Mesenchymal stem cell (in vitro differentiated cells and primary cell): ENCODE data around the gene ZNF385C.

Experiments
- DNase-seq: peaks from one replicate; pipeline ENCODE4 v3.0.0-alpha.2; 2013
- H2AFZ ChIP-seq: one replicate; pipeline ENCODE4 v1.6.1; 2013; ENCODE audit warnings: low read depth, mild to moderate bottlenecking, control low read depth, inconsistent platforms, low read length, moderate library complexity
- H2AK5ac ChIP-seq: 2 replicates; pipeline ENCODE4 v1.6.1; 2013; ENCODE audit warnings: low read length, moderate library complexity, mild to moderate bottlenecking, inconsistent platforms; ENCODE audit not compliant: severe bottlenecking
- H2BK120ac ChIP-seq: one replicate; pipeline ENCODE4 v1.6.1; 2013; ENCODE audit warnings: low read depth, mild to moderate bottlenecking, inconsistent platforms, low read length, moderate library complexity
- H2BK12ac ChIP-seq, 2 experiments: one replicate each; pipeline ENCODE4 v1.6.1; 2013; ENCODE audit warnings: inconsistent platforms in 2 of 2, low read length in 2 of 2, mild to moderate bottlenecking in 2 of 2, moderate library complexity in 2 of 2, control low read depth in 1 of 2
- H2BK15ac ChIP-seq: one replicate; pipeline ENCODE4 v1.6.1; 2013; ENCODE audit warnings: mild to moderate bottlenecking, low read depth, inconsistent platforms; ENCODE audit not compliant: poor library complexity, severe bottlenecking
- H2BK5ac ChIP-seq: 2 replicates; pipeline ENCODE4 v1.6.1; 2013; ENCODE audit warnings: low read depth, mild to moderate bottlenecking, low read length, control low read depth, inconsistent platforms; ENCODE audit not compliant: poor library complexity, severe bottlenecking
- H3K14ac ChIP-seq, 2 experiments: one replicate each; pipeline ENCODE4 v1.6.1; 2013; ENCODE audit warnings: inconsistent platforms in 2 of 2, low read length in 2 of 2, control low read depth in 1 of 2, mild to moderate bottlenecking in 1 of 2, moderate library complexity in 1 of 2
- H3K18ac ChIP-seq, 2 experiments: one replicate each; pipeline ENCODE4 v1.6.1; 2013; ENCODE audit warnings: inconsistent platforms in 2 of 2, low read length in 2 of 2, control low read depth in 1 of 2, low read depth in 1 of 2, mild to moderate bottlenecking in 1 of 2
- H3K23ac ChIP-seq, 2 experiments: one replicate each; pipeline ENCODE4 v1.6.1; 2013; ENCODE audit warnings: inconsistent platforms in 2 of 2, low read length in 2 of 2, mild to moderate bottlenecking in 2 of 2, moderate library complexity in 2 of 2, control low read depth in 1 of 2
- H3K27ac ChIP-seq: 2 replicates; pipeline ENCODE4 v1.5.1; 2013; ENCODE audit warnings: mild to moderate bottlenecking, moderate library complexity, low read length, control low read depth, inconsistent platforms; ENCODE audit not compliant: poor library complexity, severe bottlenecking
- H3K27me3 ChIP-seq, 2 experiments: 2 replicates each; pipeline versions ENCODE4 v1.6.1 to v1.7.0; 2013; ENCODE audit warnings: low read length in 2 of 2, mild to moderate bottlenecking in 2 of 2, moderate library complexity in 2 of 2, control low read depth in 1 of 2, inconsistent platforms in 1 of 2; ENCODE audit not compliant: control insufficient read depth in 1 of 2, insufficient read depth in 1 of 2
- H3K36me3 ChIP-seq, 2 experiments: 2 replicates each; pipeline versions ENCODE4 v1.6.1 to v1.7.0; 2013; ENCODE audit warnings: low read length in 2 of 2, control low read depth in 1 of 2, inconsistent platforms in 1 of 2, low read depth in 1 of 2, mild to moderate bottlenecking in 1 of 2; ENCODE audit not compliant: insufficient read depth in 2 of 2, control insufficient read depth in 1 of 2
- H3K4ac ChIP-seq, 2 experiments: one replicate each; pipeline ENCODE4 v1.6.1; 2013; ENCODE audit warnings: inconsistent platforms in 2 of 2, low read length in 2 of 2, mild to moderate bottlenecking in 2 of 2, moderate library complexity in 2 of 2, control low read depth in 1 of 2, low read depth in 1 of 2
- H3K4me1 ChIP-seq: 2 replicates; pipeline ENCODE4 v1.6.1; 2013; ENCODE audit warnings: low read depth, low read length, control low read depth; ENCODE audit not compliant: control insufficient read depth, insufficient read depth
- H3K4me2 ChIP-seq: 2 replicates; pipeline ENCODE4 v1.6.1; 2013; ENCODE audit warnings: low read length, mild to moderate bottlenecking, inconsistent platforms; ENCODE audit not compliant: poor library complexity, severe bottlenecking
- H3K4me3 ChIP-seq, 2 experiments: 2 replicates each; pipeline versions ENCODE4 v1.5.1 to v1.7.0; 2013; ENCODE audit warnings: low read length in 2 of 2, mild to moderate bottlenecking in 2 of 2, control low read depth in 1 of 2, low read depth in 1 of 2; ENCODE audit not compliant: insufficient read depth in 1 of 2
- H3K79me1 ChIP-seq: replicated peaks from 2 replicates; pipeline ENCODE4 v1.6.1; 2013; ENCODE audit warnings: mild to moderate bottlenecking, control low read depth, low read length, inconsistent platforms; ENCODE audit not compliant: poor library complexity, severe bottlenecking
- H3K9ac ChIP-seq: 2 replicates; pipeline ENCODE4 v1.7.0; 2013; ENCODE audit warnings: mild to moderate bottlenecking, low read length, moderate library complexity
- H3K9me3 ChIP-seq: 2 replicates; pipeline ENCODE4 v1.7.0; 2013; ENCODE audit warnings: mild to moderate bottlenecking, low read length; ENCODE audit not compliant: control insufficient read depth
- H4K8ac ChIP-seq: one replicate; pipeline ENCODE4 v1.6.1; 2013; ENCODE audit warnings: inconsistent platforms, mild to moderate bottlenecking, low read length, moderate library complexity
- H4K91ac ChIP-seq: one replicate; pipeline ENCODE4 v1.6.1; 2013; ENCODE audit warnings: mild to moderate bottlenecking, low read length, inconsistent platforms
- WGBS: methylation state at CpG from one replicate; pipeline ENCODE4 v1.1.7; 2013; ENCODE audit warnings: mixed read lengths; 5-methylcytosine and 5-hydroxymethylcytosine counted together

Gene ZNF385C

GRCh38 chr17:42132941-42133340 lies 34.7 kb upstream of the ZNF385C start:
- Histone ChIP-seq H4K8ac (no peak overlapping the region), H3K4me1 (peaks cover 25% of the 10 kb centered on the region), H3K27ac (peak overlapping the region; percentile 72), H3K9me3 (no peaks in the 10 kb centered on the region), H3K23ac (no peak overlapping the region), H3K4me3 (peak overlapping the region in 1 of 2 experiments; percentile 51), H3K27me3 (no peaks in the 10 kb centered on the region), H3K14ac (no peak overlapping the region), H3K18ac (peak overlapping the region in 1 of 2 experiments; percentile 32), H3K79me1 (peaks cover 34% of the 10 kb centered on the region), H3K4ac (peak overlapping the region in 1 of 2 experiments; percentile 71), H3K36me3 (peaks cover 29 to 54% of the 10 kb centered on the region in 2 experiments), H4K91ac (peak overlapping the region; percentile 11), H2BK120ac (no peak overlapping the region), H2BK12ac (peak overlapping the region in 1 of 2 experiments; percentile 4), H3K9ac (peak overlapping the region; percentile 55), H3K4me2 (no peak overlapping the region), H2BK5ac (no peak overlapping the region), H2BK15ac (no peak overlapping the region), H2AK5ac (no peak overlapping the region), H2AFZ (no peak overlapping the region)
- peak; percentile 91 for DNase-seq
- 31% methylated on average over 3 of the region's 3 CpGs for WGBS

- Histone ChIP-seq H3K79me1 (peaks cover 35% of the 10 kb centered on the region), H2BK12ac (no peak overlapping the region), H3K18ac (no peak overlapping the region), H3K14ac (no peak overlapping the region), H2AK5ac (no peak overlapping the region), H3K9me3 (no peaks in the 10 kb centered on the region), H3K4me1 (peaks cover 25% of the 10 kb centered on the region), H3K4me3 (no peak overlapping the region), H4K91ac (no peak overlapping the region), H2BK120ac (no peak overlapping the region), H2AFZ (no peak overlapping the region), H3K4me2 (no peak overlapping the region), H3K23ac (no peak overlapping the region), H4K8ac (no peak overlapping the region), H2BK5ac (no peak overlapping the region), H3K27me3 (no peaks in the 10 kb centered on the region), H3K4ac (peak overlapping the region in 1 of 2 experiments; percentile 27), H3K36me3 (peaks cover 35 to 60% of the 10 kb centered on the region in 2 experiments), H3K27ac (no peak overlapping the region), H3K9ac (peak overlapping the region; percentile 55), H2BK15ac (no peak overlapping the region)
- 90% methylated on average over 2 of the region's 4 CpGs for WGBS
- peak; percentile 56 for DNase-seq
Observed at GRCh38 chr17:42131981-42132432, 33.7 kb upstream of the ZNF385C start.

- no peak overlapping the region for H3K23ac ChIP-seq
- H3K27me3 ChIP-seq = no peaks in the 10 kb centered on the region
- DNase-seq = no peak
- H2BK12ac ChIP-seq = no peak overlapping the region
- no peak overlapping the region for H2AFZ ChIP-seq
- H2BK5ac ChIP-seq = no peak overlapping the region
- no peak overlapping the region for H4K8ac ChIP-seq
- H3K79me1 ChIP-seq = peaks cover 31% of the 10 kb centered on the region
- H3K4ac ChIP-seq = peak overlapping the region in 1 of 2 experiments; percentile 49
- H4K91ac ChIP-seq = no peak overlapping the region
- no peak overlapping the region for H3K4me2 ChIP-seq
- H2AK5ac ChIP-seq = no peak overlapping the region
- H2BK120ac ChIP-seq = no peak overlapping the region
- no peak overlapping the region for H3K27ac ChIP-seq
- H3K18ac ChIP-seq = no peak overlapping the region
- H3K36me3 ChIP-seq = peaks cover 40 to 60% of the 10 kb centered on the region in 2 experiments
- H3K4me3 ChIP-seq = no peak overlapping the region
- H3K9ac ChIP-seq = no peak overlapping the region
- no peak overlapping the region for H2BK15ac ChIP-seq
- H3K9me3 ChIP-seq = no peaks in the 10 kb centered on the region
- WGBS = 98% methylated on average over 4 of the region's 4 CpGs
- H3K4me1 ChIP-seq = peaks cover 24% of the 10 kb centered on the region
- H3K14ac ChIP-seq = no peak overlapping the region
Observed at GRCh38 chr17:42131232-42131631, 33.0 kb upstream of the ZNF385C start.

- Histone ChIP-seq H3K36me3 (peaks cover 47 to 60% of the 10 kb centered on the region in 2 experiments), H2BK15ac (no peak overlapping the region), H2AFZ (no peak overlapping the region), H3K27me3 (no peaks in the 10 kb centered on the region), H4K8ac (no peak overlapping the region), H3K23ac (no peak overlapping the region), H2BK12ac (no peak overlapping the region), H3K9ac (no peak overlapping the region), H3K27ac (no peak overlapping the region), H3K9me3 (no peaks in the 10 kb centered on the region), H3K14ac (no peak overlapping the region), H3K18ac (no peak overlapping the region), H3K4me2 (no peak overlapping the region), H4K91ac (no peak overlapping the region), H2BK5ac (no peak overlapping the region), H2AK5ac (no peak overlapping the region), H3K4ac (no peak overlapping the region), H2BK120ac (no peak overlapping the region), H3K4me3 (no peak overlapping the region), H3K4me1 (peaks cover 19% of the 10 kb centered on the region), H3K79me1 (peaks cover 33% of the 10 kb centered on the region)
- WGBS = 98% methylated on average over 14 of the region's 16 CpGs
- DNase-seq = no peak
Observed at GRCh38 chr17:42130310-42130936, 32.1 kb upstream of the ZNF385C start.
